ENCODE results near the gene COL4A6. TPM values are rescaled to one million over a fixed set of nuclear protein-coding genes. Genes with fewer than 3 reads are reported as not detected.

COL4A6 gene
- total and polyA plus RNA-seq, 4 donors = under 0.01 to 0.09 (median 0.07) TPM; not detected in 1

DNA sequence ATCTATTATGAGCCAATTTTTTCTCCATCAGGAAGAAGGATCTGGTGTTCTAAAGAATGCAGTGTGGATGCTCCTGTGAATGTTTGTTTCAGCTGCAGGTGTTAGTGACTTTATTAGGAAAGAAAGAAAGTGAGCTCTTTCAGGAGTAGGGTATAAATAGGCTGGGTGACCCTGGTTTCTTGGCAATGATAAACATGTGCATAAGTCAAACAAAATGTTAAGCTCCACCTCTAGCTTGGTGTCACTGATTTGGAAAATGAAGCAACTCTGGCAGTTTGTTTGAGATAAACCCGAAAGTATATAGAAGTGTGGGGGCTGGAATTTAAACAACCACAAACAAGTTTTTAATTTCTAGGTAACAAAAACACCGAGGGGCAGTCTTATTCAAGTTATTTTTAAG is 152.3 kb downstream of the COL4A6 start:
- H3K4me1 ChIP-seq (ENCODE audit: control insufficient read depth in 4 of 4, insufficient read depth in 4 of 4, low read length in 3 of 4) = no peaks in the 10 kb centered on the region
- TF ChIP-seq SP1 (IDR thresholded peaks at IDR 0.05) = peak; percentile 13
- TF ChIP-seq HNF4G (IDR thresholded peaks at IDR 0.05) = no peak
- H3K27me3 ChIP-seq (ENCODE audit: control insufficient read depth in 4 of 4, insufficient read depth in 4 of 4, low read length in 3 of 4) = peaks cover 0 to 3% (median 0%) of the 10 kb centered on the region in 4 donors
- no peak overlapping the region for H3K9ac ChIP-seq (ENCODE audit: low read depth in 1 of 2, low read length in 2 of 2)
- H3K4me3 ChIP-seq (ENCODE audit: low read depth in 1 of 3, low read length in 3 of 3) = no peak overlapping the region
- WGBS = 31% methylated on average over 2 of the region's 2 CpGs
- peaks cover 0 to 2% (median 0%) of the 10 kb centered on the region in 4 donors for H3K9me3 ChIP-seq (ENCODE audit: control insufficient read depth in 4 of 4, low read length in 3 of 4)
- DNase-seq (ENCODE audit: low spot score) = no peak
- H3K36me3 ChIP-seq (ENCODE audit: control insufficient read depth in 4 of 4, insufficient read depth in 3 of 4, low read depth in 1 of 4, low read length in 3 of 4) = no peaks in the 10 kb centered on the region
- H3K27ac ChIP-seq (ENCODE audit: low read depth in 1 of 2, low read length in 2 of 2) = no peak overlapping the region

GRCh38 chrX:108285356-108285755 is 152.9 kb downstream of the COL4A6 start:
- 53% methylated on average over 2 of the region's 2 CpGs for WGBS
- Histone ChIP-seq H3K4me3 (ENCODE audit: low read depth in 1 of 3, low read length in 3 of 3) (no peak overlapping the region), H3K27me3 (ENCODE audit: control insufficient read depth in 4 of 4, insufficient read depth in 4 of 4, low read length in 3 of 4) (peaks cover 0 to 3% (median 0%) of the 10 kb centered on the region in 4 donors), H3K4me1 (ENCODE audit: control insufficient read depth in 4 of 4, insufficient read depth in 4 of 4, low read length in 3 of 4) (no peaks in the 10 kb centered on the region), H3K36me3 (ENCODE audit: control insufficient read depth in 4 of 4, insufficient read depth in 3 of 4, low read depth in 1 of 4, low read length in 3 of 4) (no peaks in the 10 kb centered on the region), H3K27ac (ENCODE audit: low read depth in 1 of 2, low read length in 2 of 2) (no peak overlapping the region), H3K9ac (ENCODE audit: low read depth in 1 of 2, low read length in 2 of 2) (no peak overlapping the region), H3K9me3 (ENCODE audit: control insufficient read depth in 4 of 4, low read length in 3 of 4) (no peaks in the 10 kb centered on the region)
- TF ChIP-seq TAF1 (conservative IDR thresholded peaks at IDR 0.05) (no peak), RAD21 (IDR thresholded peaks at IDR 0.05) (no peak), FOXA1 (IDR thresholded peaks at IDR 0.05) (no peak), RXRA (IDR thresholded peaks at IDR 0.05) (no peak), SP1 (IDR thresholded peaks at IDR 0.05) (no peak), FOXA2 (IDR thresholded peaks at IDR 0.05) (no peak), NR2F2 (IDR thresholded peaks at IDR 0.05) (no peak), ATF3 (IDR thresholded peaks at IDR 0.05) (no peak), CTCF (IDR thresholded peaks at IDR 0.05; ENCODE audit: low read depth, low read length, missing input control) (no peak)
- TF ChIP-seq, protein P1, sequence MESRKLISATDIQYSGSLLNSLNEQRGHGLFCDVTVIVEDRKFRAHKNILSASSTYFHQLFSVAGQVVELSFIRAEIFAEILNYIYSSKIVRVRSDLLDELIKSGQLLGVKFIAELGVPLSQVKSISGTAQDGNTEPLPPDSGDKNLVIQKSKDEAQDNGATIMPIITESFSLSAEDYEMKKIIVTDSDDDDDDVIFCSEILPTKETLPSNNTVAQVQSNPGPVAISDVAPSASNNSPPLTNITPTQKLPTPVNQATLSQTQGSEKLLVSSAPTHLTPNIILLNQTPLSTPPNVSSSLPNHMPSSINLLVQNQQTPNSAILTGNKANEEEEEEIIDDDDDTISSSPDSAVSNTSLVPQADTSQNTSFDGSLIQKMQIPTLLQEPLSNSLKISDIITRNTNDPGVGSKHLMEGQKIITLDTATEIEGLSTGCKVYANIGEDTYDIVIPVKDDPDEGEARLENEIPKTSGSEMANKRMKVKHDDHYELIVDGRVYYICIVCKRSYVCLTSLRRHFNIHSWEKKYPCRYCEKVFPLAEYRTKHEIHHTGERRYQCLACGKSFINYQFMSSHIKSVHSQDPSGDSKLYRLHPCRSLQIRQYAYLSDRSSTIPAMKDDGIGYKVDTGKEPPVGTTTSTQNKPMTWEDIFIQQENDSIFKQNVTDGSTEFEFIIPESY (IDR thresholded peaks at IDR 0.05) = no peak
- no peak for DNase-seq (ENCODE audit: low spot score)

GRCh38 chrX:108275732-108276131 is 162.5 kb downstream of the COL4A6 start:
- Histone ChIP-seq H3K9me3 (ENCODE audit: control insufficient read depth in 4 of 4, low read length in 3 of 4) (no peaks in the 10 kb centered on the region), H3K27me3 (ENCODE audit: control insufficient read depth in 4 of 4, insufficient read depth in 4 of 4, low read length in 3 of 4) (peaks cover 0 to 4% (median 0%) of the 10 kb centered on the region in 4 donors), H3K36me3 (ENCODE audit: control insufficient read depth in 4 of 4, insufficient read depth in 3 of 4, low read depth in 1 of 4, low read length in 3 of 4) (no peaks in the 10 kb centered on the region), H3K9ac (ENCODE audit: low read depth in 1 of 2, low read length in 2 of 2) (no peak overlapping the region), H3K27ac (ENCODE audit: low read depth in 1 of 2, low read length in 2 of 2) (no peak overlapping the region), H3K4me1 (ENCODE audit: control insufficient read depth in 4 of 4, insufficient read depth in 4 of 4, low read length in 3 of 4) (peaks cover 0 to 3% (median 0%) of the 10 kb centered on the region in 4 donors), H3K4me3 (ENCODE audit: low read depth in 1 of 3, low read length in 3 of 3) (no peak overlapping the region)
- whole genome bisulfite sequencing = 30% methylated on average over 4 of the region's 4 CpGs
- DNase-seq (ENCODE audit: low spot score) = no peak
- TF ChIP-seq RAD21 (IDR thresholded peaks at IDR 0.05) = no peak
- TF ChIP-seq JUND (IDR thresholded peaks at IDR 0.05) = no peak
- TF ChIP-seq NR2F2 (IDR thresholded peaks at IDR 0.05) = no peak
- peak; percentile 68 for TF ChIP-seq SP1 (IDR thresholded peaks at IDR 0.05)
- no peak for TF ChIP-seq REST (IDR thresholded peaks at IDR 0.05)
- no peak for TF ChIP-seq FOXA2 (IDR thresholded peaks at IDR 0.05)
- no peak for TF ChIP-seq EGR1 (IDR thresholded peaks at IDR 0.05; ENCODE audit: low read depth in 2 of 2)
- TF ChIP-seq RXRA (IDR thresholded peaks at IDR 0.05) = peak in 1 of 2 donors; percentile 25
- TF ChIP-seq CTCF (IDR thresholded peaks at IDR 0.05; ENCODE audit: low read depth, low read length, missing input control) = no peak
- no peak for TF ChIP-seq FOXA1 (IDR thresholded peaks at IDR 0.05)
- no peak for TF ChIP-seq GABPA (IDR thresholded peaks at IDR 0.05 in 1 of 2, conservative IDR thresholded peaks at IDR 0.05 in 1 of 2)
- TF ChIP-seq, protein P1 (IDR thresholded peaks at IDR 0.05) = no peak
